HCT116 (cell line): ENCODE data around the gene NSUN7. TPM values are rescaled to one million over a fixed set of nuclear protein-coding genes. Genes with fewer than 3 reads are reported as not detected.

Experiments used
- ATAC-seq: fragments of 200-7000 bp; cut with Tn5 transposase; 2 replicates; pipeline ENCODE4 v1.9.1; 2020; ENCODE audit warnings: mild to moderate bottlenecking, moderate library complexity
- BruUV-seq: library from RNA; stranded (reverse); fragments of 400-500 nt; replicated peaks from 2 replicates; lab custom pipeline; 2021; lab: Mats Ljungman, UMichigan
- CTCF ChIA-PET: fragments of 300-600 bp; sonication (Branson Sonifier 250); formaldehyde crosslinking; loops from one replicate; lab custom pipeline; 2021; ENCODE audit warnings: antibody characterized with exemption; lab: Charles Lee
- POLR2A ChIA-PET: fragments of 300-600, 350-600 bp; sonication (Branson Sonifier 250); formaldehyde crosslinking; loops from one replicate; lab custom pipeline; 2021; ENCODE audit warnings: antibody characterized with exemption; lab: Charles Lee
- RAD21 ChIA-PET, 2 experiments: fragments of 300-600 bp; sonication (Branson Sonifier 250); formaldehyde crosslinking; loops; one replicate each; lab custom pipeline; 2023; ENCODE audit warnings: low total read pairs in 2 of 2; ENCODE audit not compliant: uncharacterized antibody in 2 of 2, unreplicated experiment in 2 of 2, low non-redundant PET in 1 of 2; lab: Charles Lee
- DNase-seq: peaks from one replicate; pipeline ENCODE4 v3.0.0-alpha.2; 2010; ENCODE audit warnings: low read depth, low spot score
- H2AFZ ChIP-seq: fragments of 200-600 bp; shearing (Covaris generic), sonication (generic); 2 replicates; pipeline ENCODE4 v1.6.1; 2017; ENCODE audit warnings: low read depth, mixed run types, mixed read lengths, antibody characterized with exemption, low read length; ENCODE audit not compliant: poor library complexity, severe bottlenecking
- H3K27ac ChIP-seq: 2 replicates; pipeline ENCODE4 v1.5.1; 2012; ENCODE audit warnings: low read depth, low read length
- H3K27me3 ChIP-seq: fragments of 200-600 bp; sonication (generic); 2 replicates; pipeline ENCODE4 v1.6.1; 2016; ENCODE audit warnings: mixed run types, low read length, mixed read lengths; ENCODE audit not compliant: insufficient read depth
- H3K36me3 ChIP-seq, 2 experiments: fragments of 200-500 bp in 1 of 2; fragments of 200-600 bp in 1 of 2; sonication (Bioruptor generic) in 1 of 2; sonication (generic) in 1 of 2; 2 replicates each; pipeline versions ENCODE4 v1.5.1 to v1.6.1; 2014 to 2016; ENCODE audit warnings: low read length in 2 of 2, inconsistent platforms in 1 of 2, mixed read lengths in 1 of 2, mixed run types in 1 of 2; ENCODE audit not compliant: insufficient read depth in 2 of 2, control insufficient read depth in 1 of 2
- H3K4me1 ChIP-seq, 2 experiments: fragments of 200-600 bp in 1 of 2; sonication (generic) in 1 of 2; 2 replicates each; pipeline versions ENCODE4 v1.5.1 to v1.6.1; 2012 to 2017; ENCODE audit warnings: low read length in 2 of 2, inconsistent platforms in 1 of 2, mild to moderate bottlenecking in 1 of 2, mixed read lengths in 1 of 2, mixed run types in 1 of 2, moderate library complexity in 1 of 2; ENCODE audit not compliant: insufficient read depth in 2 of 2, control insufficient read depth in 1 of 2
- H3K4me2 ChIP-seq: fragments of 200-600 bp; sonication (generic); 2 replicates; pipeline ENCODE4 v1.6.1; 2017; ENCODE audit warnings: mixed run types, low read length, mixed read lengths
- H3K4me3 ChIP-seq, 2 experiments: fragments of 200-600 bp in 1 of 2; sonication (generic) in 1 of 2; replicated peaks in 1 of 2; 2 replicates each; pipeline ENCODE4 v1.5.1; 2011 to 2016; ENCODE audit warnings: low read length in 2 of 2, control low read depth in 1 of 2, low read depth in 1 of 2, mild to moderate bottlenecking in 1 of 2, mixed read lengths in 1 of 2, mixed run types in 1 of 2
- H3K79me2 ChIP-seq: fragments of 200-600 bp; sonication (generic); 2 replicates; pipeline ENCODE4 v1.6.1; 2017; ENCODE audit warnings: mild to moderate bottlenecking, mixed run types, low read length, moderate library complexity, mixed read lengths; ENCODE audit not compliant: insufficient read depth
- H3K9ac ChIP-seq: fragments of 200-600 bp; sonication (generic); 2 replicates; pipeline ENCODE4 v1.6.1; 2016; ENCODE audit warnings: low read length, mixed read lengths
- H3K9me2 ChIP-seq: fragments of 200-600 bp; sonication (generic), shearing (Covaris generic); 2 replicates; pipeline ENCODE4 v1.6.1; 2017; ENCODE audit warnings: mixed run types, mild to moderate bottlenecking, moderate library complexity; ENCODE audit not compliant: insufficient read depth
- H3K9me3 ChIP-seq, 2 experiments: fragments of 200-500 bp in 1 of 2; fragments of 200-600 bp in 1 of 2; sonication (Bioruptor generic) in 1 of 2; sonication (generic) in 1 of 2; 2 replicates each; pipeline ENCODE4 v1.6.1; 2014 to 2017; ENCODE audit warnings: low read length in 2 of 2, mixed read lengths in 2 of 2, inconsistent platforms in 1 of 2, low read depth in 1 of 2, mild to moderate bottlenecking in 1 of 2, mixed run types in 1 of 2, moderate library complexity in 1 of 2; ENCODE audit not compliant: control insufficient read depth in 1 of 2, insufficient read depth in 1 of 2
- H4K20me1 ChIP-seq: fragments of 200-600 bp; sonication (generic), shearing (Covaris generic); 2 replicates; pipeline ENCODE4 v1.6.1; 2017; ENCODE audit warnings: mixed run types, mild to moderate bottlenecking, moderate library complexity; ENCODE audit not compliant: insufficient read depth
- EGR1 ChIP-seq: IDR thresholded peaks from 2 replicates; pipeline ENCODE4 v1.6.1; 2012; ENCODE audit warnings: low read depth
- ELF1 ChIP-seq: IDR thresholded peaks from 2 replicates; pipeline ENCODE4 v1.6.1; 2012; ENCODE audit warnings: low read depth, borderline replicate concordance
- EZH2 ChIP-seq: fragments of 200-600 bp; sonication (generic); IDR thresholded peaks from 2 replicates; pipeline ENCODE4 v1.6.1; 2017; ENCODE audit warnings: antibody characterized with exemption, mixed run types
- POLR2AphosphoS5 ChIP-seq: IDR thresholded peaks from 2 replicates; pipeline ENCODE4 v1.6.1; 2011; ENCODE audit warnings: mild to moderate bottlenecking, low read depth, low read length, moderate library complexity
- REST ChIP-seq: IDR thresholded peaks from 2 replicates; pipeline ENCODE4 v1.6.1; 2012; ENCODE audit warnings: low read depth
- SIN3A ChIP-seq: IDR thresholded peaks from 2 replicates; pipeline ENCODE4 v1.6.1; 2012; ENCODE audit warnings: low read depth
- SP1 ChIP-seq: IDR thresholded peaks from 2 replicates; pipeline ENCODE4 v1.6.1; 2012; ENCODE audit warnings: low read depth
- TCF7L2 ChIP-seq: IDR thresholded peaks from 2 replicates; pipeline ENCODE4 v1.7.0; 2011; ENCODE audit warnings: borderline replicate concordance, inconsistent platforms; ENCODE audit not compliant: insufficient read depth, insufficient read length; ENCODE audit errors: extremely low read depth
- YY1 ChIP-seq: IDR thresholded peaks from 2 replicates; pipeline ENCODE4 v1.6.1; 2011; ENCODE audit warnings: low read length, low read depth, moderate library complexity, mild to moderate bottlenecking; ENCODE audit not compliant: insufficient replicate concordance; ENCODE audit errors: extremely low read depth
- ZNF274 ChIP-seq: fragments of 200-500 bp; sonication (Bioruptor generic); IDR thresholded peaks from 2 replicates; pipeline ENCODE4 v1.6.1; 2014; ENCODE audit warnings: mild to moderate bottlenecking, low read depth, low read length, inconsistent platforms
- intact Hi-C: fragments of 100-400 bp; cut with micrococcal nuclease; formaldehyde crosslinking; loops from 2 replicates; pipeline ENCODE4 v1.10.0; 2022
- total RNA-seq: library from RNA; stranded (reverse); gene quantifications from one replicate; pipeline ENCODE4 v1.2.1, GENCODE V29; 2021; ENCODE audit not compliant: unreplicated experiment

NSUN7 gene
- total RNA-seq, 1 experiment from 2014 or later, result 0.07 TPM

GRCh38 chr4:40800064-40800463, 50.3 kb downstream of the NSUN7 start:
- Histone ChIP-seq H3K79me2 (no peaks in the 10 kb centered on the region), H3K4me2 (no peak overlapping the region), H3K36me3 (no peaks in the 10 kb centered on the region), H4K20me1 (no peaks in the 10 kb centered on the region), H3K27me3 (no peaks in the 10 kb centered on the region), H3K4me3 (no peak overlapping the region), H3K9me3 (no peaks in the 10 kb centered on the region), H3K4me1 (no peaks in the 10 kb centered on the region), H3K9me2 (no peaks in the 10 kb centered on the region), H3K9ac (no peak overlapping the region), H2AFZ (no peak overlapping the region), H3K27ac (no peak overlapping the region)
- ChIA-PET CTCF (no interaction called here), POLR2A (no interaction called here), RAD21 (no interaction called here)
- TF ChIP-seq YY1, result no peak
- no peak for TF ChIP-seq EGR1
- TF ChIP-seq SIN3A, result no peak
- TF ChIP-seq TCF7L2, result no peak
- TF ChIP-seq SP1, result no peak
- TF ChIP-seq ELF1, result no peak
- no peak for TF ChIP-seq REST
- TF ChIP-seq ZNF274, result no peak
- TF ChIP-seq EZH2, result no peak
- TF ChIP-seq POLR2AphosphoS5, result no peak
- no peak for DNase-seq
- BruUV-seq, result no TSS peak
- ATAC-seq, result no peak
- intact Hi-C loops, result no loop called here
